ENCODE data around the gene TEX48.

The TEX48 gene

DNA sequence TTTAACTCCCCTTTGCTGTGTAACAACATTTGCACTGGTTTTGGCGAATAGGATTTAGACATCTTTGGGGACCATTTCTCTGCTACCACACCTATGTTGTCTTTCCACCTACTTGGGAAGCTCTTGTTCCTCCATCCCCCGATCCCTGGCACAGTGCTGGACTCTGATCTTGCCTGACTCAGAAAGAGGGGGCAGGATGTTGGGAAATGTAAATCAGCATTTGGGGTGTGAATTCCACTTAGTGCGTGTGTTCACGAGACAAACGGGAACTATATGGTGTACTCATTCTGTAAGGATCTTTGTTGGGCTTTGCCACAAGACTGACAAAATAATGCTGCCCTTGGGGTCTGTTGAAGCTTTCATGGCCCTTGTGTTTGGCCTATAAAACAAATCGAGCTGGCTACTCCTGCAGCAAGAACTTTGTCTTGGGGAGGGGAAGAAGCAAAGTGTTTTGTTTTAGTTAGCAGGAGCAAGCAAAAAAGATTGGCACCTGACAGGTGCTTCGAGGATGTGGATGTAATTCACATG, 52.4 kb downstream of the TEX48 start:
- in situ Hi-C loops (cut with MboI; ENCODE audit: low sequenced_read_pairs), result loop anchor here (25.0 kb wide), 1 partner anchor 167 kb away; no protein-coding TSS in a partner anchor

DNA sequence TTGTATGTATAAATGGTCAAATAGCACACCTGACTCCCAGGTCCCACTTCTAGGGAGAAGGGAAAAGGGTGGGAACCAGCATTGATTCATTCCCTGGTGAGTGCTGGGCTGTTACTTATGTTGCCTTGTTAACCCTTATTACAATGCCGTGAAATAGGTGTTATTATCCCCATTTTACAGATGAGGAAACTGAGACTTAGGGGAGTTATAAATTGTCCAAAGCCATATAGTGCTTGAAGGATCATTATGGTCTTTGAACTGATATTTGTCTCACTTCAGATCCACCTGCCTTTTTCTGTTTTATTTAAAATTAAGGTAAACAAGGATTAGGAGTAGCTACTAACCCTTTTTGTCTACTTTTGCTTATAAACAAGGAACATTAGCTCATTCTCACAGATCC, 54.4 kb downstream of the TEX48 start:
- in situ Hi-C loops (cut with MboI; ENCODE audit: low sequenced_read_pairs), result loop anchor here (25.0 kb wide), 1 partner anchor 165 kb away; no protein-coding TSS in a partner anchor

DNA sequence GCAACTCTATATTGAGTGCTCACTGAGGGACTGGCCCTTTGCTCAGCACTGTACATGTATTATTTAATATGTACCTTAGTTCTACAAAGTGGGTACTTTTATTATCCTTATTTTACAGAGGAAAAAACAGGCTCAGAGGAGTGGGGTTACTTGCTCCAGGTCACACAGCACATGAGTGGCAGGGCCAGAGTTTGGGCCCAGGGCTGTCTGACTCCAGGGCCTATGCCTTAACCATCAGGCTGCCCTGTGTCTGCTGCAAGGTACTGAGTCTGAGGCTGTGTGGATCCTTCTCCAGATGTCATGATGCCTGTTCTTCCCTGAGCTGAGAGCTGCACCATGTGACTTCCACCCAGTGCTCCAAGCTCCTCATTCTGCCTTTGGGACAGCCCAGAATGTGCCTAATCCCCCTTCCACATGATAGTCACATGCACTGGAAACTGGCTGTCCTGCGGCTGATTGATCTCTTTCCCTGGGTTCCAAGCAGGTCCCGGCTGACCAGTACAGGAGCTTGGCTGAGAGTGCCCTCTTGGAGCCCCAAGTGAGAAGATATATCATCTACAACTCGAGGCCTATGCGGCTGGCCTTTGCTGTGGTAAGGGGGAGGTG, 55.5 kb downstream of the TEX48 start:
- in situ Hi-C loops (cut with MboI; ENCODE audit: low sequenced_read_pairs), result loop anchor here (25.0 kb wide), 1 partner anchor 164 kb away; no protein-coding TSS in a partner anchor

DNA sequence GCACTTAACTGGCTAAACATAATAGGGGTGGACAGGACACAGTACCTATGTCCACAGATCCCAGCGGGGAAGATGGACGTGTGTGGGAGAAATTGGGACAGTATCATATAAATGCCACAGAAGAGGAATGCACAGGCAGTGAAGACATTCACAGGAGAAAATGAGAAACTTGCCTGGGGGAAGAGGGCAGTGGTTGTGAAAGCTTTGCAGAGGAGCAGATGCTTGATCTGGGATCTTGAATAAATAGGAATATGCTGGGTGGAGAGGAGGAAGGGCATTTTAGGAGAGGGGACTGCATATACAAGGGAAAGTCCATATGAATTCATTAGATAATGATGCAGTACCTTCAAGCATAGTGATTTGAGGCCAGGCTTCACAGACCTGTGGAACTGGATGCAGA, 57.3 kb downstream of the TEX48 start:
- in situ Hi-C loops (cut with MboI; ENCODE audit: low sequenced_read_pairs), result loop anchor here (25.0 kb wide), 1 partner anchor 162 kb away; no protein-coding TSS in a partner anchor

DNA sequence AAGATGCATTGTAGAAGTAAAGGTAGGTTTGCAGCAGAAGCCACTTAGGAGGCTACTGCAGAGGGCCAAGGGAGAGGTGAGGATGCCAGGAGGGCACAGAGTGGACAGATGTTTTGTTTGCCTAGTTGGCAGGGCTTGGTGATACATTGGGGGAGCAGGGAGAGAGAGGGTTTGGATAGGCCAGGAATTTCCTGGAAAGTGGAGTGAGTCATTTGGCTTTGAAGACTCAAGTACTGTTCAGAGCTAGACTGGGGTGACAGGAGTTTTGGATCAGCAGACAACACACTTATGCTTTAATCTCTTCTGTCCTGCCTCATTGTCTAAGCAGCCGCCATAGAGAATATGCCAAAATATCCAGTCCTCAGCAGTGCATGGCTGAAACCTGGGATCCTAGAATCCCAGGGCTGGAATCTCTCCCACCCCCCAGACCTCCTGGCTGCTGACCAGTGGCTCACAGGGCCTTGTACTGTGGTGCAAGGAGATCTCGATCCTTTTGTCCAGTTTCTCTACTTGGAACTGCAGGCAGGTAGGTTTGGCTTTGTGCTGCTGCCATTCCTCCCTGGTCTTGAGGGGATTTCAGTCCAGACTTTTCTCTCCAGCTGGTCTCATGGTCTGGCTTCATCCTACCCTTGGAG, 59.9 kb downstream of the TEX48 start:
- in situ Hi-C loops (cut with MboI; ENCODE audit: low sequenced_read_pairs), result no loop called here

DNA sequence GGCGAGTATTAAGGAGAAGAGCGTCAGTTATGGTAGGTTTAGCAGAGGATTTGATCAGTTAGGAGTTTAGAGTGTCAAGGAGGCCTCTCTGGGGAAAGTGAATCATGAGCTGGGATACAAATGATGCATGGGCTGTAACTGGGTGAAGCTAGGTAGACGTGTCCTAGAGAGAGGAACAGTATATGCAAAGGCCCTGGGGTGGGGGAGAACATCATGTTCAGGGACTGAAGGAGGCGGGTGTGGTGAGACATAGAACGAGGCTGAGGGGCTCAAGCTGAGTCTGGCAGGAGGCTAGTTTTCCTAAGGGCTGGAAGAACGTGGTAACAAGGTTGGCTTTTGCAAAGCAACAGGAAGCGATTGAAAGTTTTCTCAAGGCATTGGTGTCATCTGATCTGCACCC, 60.4 kb downstream of the TEX48 start:
- in situ Hi-C loops (cut with MboI; ENCODE audit: low sequenced_read_pairs), result no loop called here

DNA sequence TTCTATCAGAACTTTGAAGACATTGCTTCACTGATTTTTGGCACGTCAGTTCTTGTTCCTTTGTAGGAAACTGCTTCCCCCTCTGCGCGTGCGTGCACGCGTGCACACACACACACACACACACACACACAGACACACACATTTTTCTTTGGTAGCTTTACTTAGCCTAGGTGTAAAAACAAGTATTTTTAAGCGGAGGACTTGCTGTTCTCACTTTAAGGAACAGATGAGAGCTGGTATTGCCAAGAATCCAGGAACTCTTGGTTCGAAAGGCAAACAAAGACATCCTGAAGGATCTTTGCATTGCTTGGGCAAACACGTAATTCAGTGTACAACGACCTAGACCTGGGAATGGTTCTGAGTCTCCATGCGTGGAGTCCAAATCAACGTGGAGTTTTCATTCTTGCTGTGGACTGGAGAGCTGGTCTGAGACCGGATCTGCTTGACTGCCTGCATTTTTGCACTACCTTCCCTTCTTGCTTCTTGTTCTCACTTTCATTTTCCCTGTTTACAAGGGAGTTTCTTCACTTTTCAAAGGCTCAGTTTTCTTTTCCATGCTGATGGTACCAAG, 62.7 kb downstream of the TEX48 start:
- in situ Hi-C loops (cut with MboI; ENCODE audit: low sequenced_read_pairs), result no loop called here

DNA sequence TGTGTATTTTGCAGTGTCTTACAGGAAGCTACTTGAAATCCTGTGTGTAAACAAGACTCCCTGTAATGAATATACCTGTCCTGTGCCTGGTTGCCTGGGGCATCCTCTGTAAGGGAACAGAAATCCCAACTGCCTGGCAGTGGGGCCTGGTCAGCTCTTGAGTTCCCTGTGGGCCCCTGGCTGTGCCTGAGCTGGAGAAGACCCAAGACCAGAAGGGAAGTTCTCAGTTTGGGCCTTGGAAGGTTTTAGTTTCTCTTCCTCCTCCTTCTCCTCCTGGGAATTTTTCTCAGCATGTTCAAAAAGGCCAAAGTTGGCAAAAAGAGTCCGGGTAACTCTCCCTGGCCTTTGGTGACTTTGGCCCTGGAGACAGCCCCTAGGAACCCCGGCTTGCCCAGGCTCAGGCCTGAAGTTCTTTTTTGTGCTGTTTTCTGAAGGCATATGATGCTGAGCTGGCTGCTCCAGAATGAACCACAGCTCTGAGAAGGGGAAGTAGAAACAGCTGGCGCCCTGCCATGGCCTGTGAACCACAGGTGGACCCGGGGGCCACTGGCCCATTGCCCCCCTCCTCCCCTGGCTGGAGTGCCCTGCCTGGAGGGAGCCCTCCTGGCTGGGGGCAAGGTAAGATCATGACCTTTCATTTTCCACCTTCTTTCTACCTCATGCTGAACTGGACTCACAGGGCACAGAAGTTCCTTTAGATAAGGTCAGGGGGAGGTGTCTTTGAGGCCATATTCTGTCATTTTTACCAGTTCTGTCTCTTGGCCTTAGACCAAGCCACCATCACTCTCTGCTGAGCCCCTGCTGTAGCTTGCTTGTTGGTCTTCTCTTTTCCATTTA, 65.1 kb downstream of the TEX48 start:
- in situ Hi-C loops (cut with MboI; ENCODE audit: low sequenced_read_pairs), result no loop called here
